ENCODE results near the gene DROSHA.

DNA sequence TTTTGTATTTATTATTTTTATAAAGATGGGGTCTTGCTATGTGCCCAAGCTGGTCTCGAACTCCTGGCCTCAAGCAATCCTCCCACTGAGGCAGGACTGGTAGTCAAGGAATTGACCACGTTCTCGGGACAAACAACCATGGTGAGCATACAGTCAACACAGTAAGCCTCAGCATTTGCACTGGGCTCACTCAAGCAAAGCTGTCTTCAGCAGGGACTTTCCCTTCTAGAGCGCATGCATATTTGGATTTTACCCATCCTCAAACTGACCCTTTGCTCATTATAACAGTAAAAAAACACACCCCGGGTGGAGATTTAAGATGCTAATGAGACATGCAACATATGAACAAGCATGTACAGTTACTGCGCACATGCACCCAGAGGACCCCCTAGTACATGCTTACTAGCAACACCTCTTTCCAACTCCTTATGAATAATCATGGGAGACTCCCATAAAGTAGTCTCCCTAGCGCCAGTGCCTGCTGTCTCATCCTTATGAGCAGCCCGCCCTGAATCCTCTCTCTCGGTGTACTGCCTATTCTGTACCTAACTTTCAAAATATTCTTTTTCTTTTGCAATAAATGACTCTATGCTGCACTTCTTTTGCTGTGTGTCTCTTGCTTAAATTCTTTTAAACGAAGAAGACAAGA, 41.7 kb upstream of the DROSHA start:
- TF ChIP-seq FOS (IDR thresholded peaks at IDR 0.05; ENCODE audit: low read depth, low read length) (no peak), CTCF (conservative IDR thresholded peaks at IDR 0.05; ENCODE audit: low read depth, low read length) (no peak), POLR2A (IDR thresholded peaks at IDR 0.05; ENCODE audit: low read depth, low read length) (no peak), BHLHE40 (IDR thresholded peaks at IDR 0.05; ENCODE audit: low read depth, low read length) (no peak), USF2 (IDR thresholded peaks at IDR 0.05; ENCODE audit: low read depth, low read length) (no peak), MAZ (IDR thresholded peaks at IDR 0.05; ENCODE audit: borderline replicate concordance, low read depth, low read length) (no peak), RFX5 (IDR thresholded peaks at IDR 0.05; ENCODE audit: low read depth, low read length) (no peak), CEBPB (IDR thresholded peaks at IDR 0.05; ENCODE audit: low read depth, low read length) (no peak), ELK1 (IDR thresholded peaks at IDR 0.05; ENCODE audit: borderline replicate concordance, low read depth, low read length) (no peak), MXI1 (IDR thresholded peaks at IDR 0.05; ENCODE audit: borderline replicate concordance, low read depth, low read length) (no peak), CHD1 (IDR thresholded peaks at IDR 0.05; ENCODE audit: low read depth, low read length) (no peak), SMC3 (IDR thresholded peaks at IDR 0.05; ENCODE audit: low read depth, low read length) (no peak), MAFK (IDR thresholded peaks at IDR 0.05; ENCODE audit: low read depth, low read length) (no peak), RAD21 (IDR thresholded peaks at IDR 0.05; ENCODE audit: low read length) (no peak)
